HG03064 (cell line): ENCODE results near the gene MASTL.

Experiments
- ATAC-seq: cut with Tn5 transposase; IDR thresholded peaks from one replicate; pipeline ENCODE4 v1.9.1; 2021; ENCODE audit warnings: low read depth; ENCODE audit not compliant: unreplicated experiment

MASTL gene

GRCh38 chr10:27225011-27225590 lies 69.9 kb downstream of the MASTL start:
- ATAC-seq = no peak

GRCh38 chr10:27225642-27226257 lies 70.6 kb downstream of the MASTL start:
- no peak for ATAC-seq

GRCh38 chr10:27230022-27230421 lies 74.9 kb downstream of the MASTL start:
- ATAC-seq = no peak

- no peak for ATAC-seq
These were observed 80.6 kb downstream of the MASTL start for GRCh38 chr10:27235706-27236105.
